Tongue (tissue), 2 donors: ENCODE data around the gene LMNTD1. TPM values are rescaled to one million over a fixed set of nuclear protein-coding genes. Genes with fewer than 3 reads are reported as not detected.
"Not testable (repeated sequence)": the region's sequence is repeated elsewhere in the genome, so short reads cannot be mapped to it uniquely, and the experiment has no call there.

Experiments
- DNase-seq: peaks from one replicate; pipeline ENCODE4 v3.0.0-alpha.2; 2015
- total RNA-seq: library from RNA; depleted of rRNA; stranded (reverse); fragments of >200 nt; gene quantifications from one replicate; pipeline ENCODE4 v1.2.3, GENCODE V29; 2014

LMNTD1 gene
- total RNA-seq, 1 donor from 2014 or later: not detected

DNA sequence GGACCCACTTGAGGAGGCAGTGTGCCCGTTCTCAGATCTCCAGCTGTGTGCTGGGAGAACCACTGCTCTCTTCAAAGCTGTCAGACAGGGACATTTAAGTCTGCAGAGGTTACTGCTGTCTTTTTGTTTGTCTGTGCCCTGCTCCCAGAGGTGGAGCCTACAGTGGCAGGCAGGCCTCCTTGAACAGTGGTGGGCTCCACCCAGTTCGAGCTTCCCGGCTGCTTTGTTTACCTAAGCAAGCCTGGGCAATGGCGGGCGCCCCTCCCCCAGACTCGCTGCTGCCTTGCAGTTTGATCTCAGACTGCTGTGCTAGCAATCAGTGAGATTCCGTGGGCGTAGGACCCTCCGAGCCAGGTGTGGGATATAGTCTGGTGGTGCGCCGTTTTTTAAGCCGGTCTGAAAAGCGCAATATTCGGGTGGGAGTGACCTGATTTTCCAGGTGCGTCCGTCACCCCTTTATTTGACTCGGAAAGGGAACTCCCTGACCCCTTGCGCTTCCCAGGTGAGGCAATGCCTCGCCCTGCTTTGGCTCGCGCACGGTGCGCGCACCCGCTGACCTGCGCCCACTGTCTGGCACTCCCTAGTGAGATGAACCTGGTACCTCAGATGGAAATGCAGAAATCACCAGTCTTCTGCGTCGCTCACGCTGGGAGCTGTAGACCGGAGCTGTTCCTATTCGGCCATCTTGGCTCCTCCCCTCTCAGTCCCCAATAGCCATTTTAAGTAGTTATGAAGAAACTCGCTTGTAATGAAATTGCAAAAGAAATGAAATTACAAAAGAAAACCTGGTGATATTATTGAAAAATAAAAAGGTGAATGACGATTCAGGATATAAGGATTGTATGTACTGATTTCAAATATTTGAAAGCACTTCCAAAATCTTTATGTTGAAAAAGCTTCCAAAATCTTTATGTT is 63.9 kb downstream of the LMNTD1 start:
- not testable (repeated sequence) for DNase-seq

- DNase-seq: peak; percentile 31
Measured at GRCh38 chr12:25482625-25483024, 70.5 kb downstream of the LMNTD1 start.

GRCh38 chr12:25480145-25480544 is 72.9 kb downstream of the LMNTD1 start:
- no peak for DNase-seq

DNA sequence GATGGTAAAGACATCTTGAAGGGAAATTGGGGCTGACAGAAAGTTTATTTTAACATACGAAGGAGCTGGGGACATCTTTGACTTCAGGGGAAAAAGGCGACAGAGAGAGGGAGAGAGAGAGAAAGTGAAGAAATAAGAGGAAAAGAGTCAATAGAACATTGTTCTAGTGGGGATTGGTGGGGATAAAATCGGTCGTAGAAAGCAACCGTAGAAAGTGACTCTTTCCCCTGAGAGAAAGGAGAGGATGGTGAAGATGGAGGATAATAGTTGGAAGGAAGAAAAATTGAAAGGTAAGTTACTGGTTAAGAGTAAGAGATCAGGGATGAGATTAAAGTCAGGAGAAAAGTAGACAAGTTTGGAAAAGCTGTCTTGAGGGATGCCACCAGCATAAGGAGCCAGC is 75.9 kb downstream of the LMNTD1 start:
- no peak for DNase-seq

DNA sequence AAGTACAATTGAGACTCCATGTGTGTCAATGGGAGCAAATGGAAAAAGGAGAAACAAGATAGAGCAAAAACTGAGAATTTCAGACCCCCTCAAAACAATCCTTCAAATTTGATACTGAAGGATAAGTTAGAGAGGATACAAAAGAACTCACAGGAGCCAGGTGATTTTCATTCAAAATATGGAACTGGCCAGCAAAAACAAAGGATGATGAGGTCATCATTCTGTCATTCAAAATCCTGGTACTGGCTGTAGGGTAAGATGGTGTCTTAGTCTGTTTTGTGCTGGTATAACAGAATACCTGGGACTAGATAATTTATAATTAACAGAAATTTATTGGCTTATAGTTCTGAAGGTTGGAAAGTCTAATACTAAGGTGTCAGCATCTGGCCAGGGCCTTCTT is 80.6 kb downstream of the LMNTD1 start:
- DNase-seq: no peak

DNA sequence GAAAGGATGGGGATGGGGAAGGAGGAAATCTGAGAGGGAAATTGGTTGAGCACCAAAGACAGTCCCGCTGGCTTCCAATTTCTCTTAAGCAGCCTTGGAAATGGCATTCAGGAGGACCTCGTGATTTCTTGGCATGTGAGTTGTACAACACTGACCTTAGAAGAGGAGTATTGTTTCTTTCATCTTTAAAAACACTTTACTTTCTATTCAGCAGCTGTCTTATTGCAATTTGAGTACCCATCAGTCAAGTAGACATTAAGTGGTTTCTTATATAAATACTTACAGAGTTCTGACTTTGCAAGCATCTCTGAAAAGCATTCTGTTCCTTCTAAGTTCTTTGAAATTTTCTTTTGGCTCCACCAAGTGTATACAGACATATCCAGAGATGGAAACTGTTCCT is 83.2 kb downstream of the LMNTD1 start:
- DNase-seq: peak; percentile 58

DNA sequence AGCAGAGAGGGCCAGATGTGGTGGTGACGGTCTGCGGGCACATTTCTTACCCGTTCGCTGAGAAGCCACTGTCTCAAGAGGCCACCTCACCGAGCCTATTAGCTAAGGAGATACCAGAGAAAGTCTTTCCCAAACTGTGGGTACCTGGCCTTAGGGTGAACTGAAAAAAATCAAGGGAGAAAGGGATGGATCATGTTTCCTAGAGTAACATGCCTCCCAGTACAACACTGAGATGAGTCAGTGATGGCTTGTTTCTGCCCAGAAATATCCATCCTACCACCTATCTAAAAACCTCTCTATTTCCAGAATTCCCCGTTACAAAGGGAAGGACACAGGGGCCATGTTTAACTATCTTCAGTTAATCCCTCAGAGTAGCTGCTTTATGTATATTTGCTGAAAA is 83.7 kb downstream of the LMNTD1 start:
- no peak for DNase-seq

DNA sequence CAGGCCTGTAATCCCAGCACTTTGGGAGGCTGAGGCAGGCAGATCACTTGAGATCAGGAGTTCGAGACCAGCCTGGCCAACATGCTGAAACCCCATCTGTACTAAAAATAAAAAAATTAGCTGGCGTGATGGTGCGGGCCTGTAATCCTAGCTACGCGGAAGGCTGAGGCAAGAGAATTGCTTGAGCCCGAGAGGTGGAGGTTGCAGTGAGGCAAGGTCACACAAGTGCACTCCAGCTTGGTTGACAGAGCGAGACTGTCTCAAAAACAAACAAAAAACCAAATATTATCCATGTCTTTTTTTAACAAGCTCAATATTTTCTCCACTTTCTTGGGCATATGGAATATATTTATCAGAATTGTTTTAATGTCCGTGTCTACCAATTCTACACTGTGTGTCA is 89.6 kb downstream of the LMNTD1 start:
- DNase-seq: no peak

DNA sequence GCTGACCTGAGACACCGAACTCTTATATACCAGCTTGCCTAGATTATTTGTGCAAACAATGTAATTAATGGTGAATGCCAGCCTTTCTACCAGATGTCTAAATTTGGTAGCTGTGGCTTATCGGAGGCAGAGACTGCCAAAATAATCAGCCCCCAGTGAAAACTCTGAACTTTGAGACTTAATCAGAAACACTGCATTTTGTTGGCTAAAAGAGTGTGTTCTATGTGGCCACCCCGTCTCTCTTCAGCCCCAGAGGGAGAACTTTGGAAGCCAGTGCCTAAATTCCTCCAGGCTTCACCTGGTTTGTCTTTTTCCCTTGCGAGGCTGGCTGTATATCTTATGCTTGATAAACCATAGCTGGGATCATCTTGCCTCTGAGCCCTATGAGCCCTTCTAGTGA is 90.1 kb downstream of the LMNTD1 start:
- DNase-seq: no peak

GRCh38 chr12:25459541-25459951 is 93.5 kb downstream of the LMNTD1 start:
- no peak for DNase-seq

DNA sequence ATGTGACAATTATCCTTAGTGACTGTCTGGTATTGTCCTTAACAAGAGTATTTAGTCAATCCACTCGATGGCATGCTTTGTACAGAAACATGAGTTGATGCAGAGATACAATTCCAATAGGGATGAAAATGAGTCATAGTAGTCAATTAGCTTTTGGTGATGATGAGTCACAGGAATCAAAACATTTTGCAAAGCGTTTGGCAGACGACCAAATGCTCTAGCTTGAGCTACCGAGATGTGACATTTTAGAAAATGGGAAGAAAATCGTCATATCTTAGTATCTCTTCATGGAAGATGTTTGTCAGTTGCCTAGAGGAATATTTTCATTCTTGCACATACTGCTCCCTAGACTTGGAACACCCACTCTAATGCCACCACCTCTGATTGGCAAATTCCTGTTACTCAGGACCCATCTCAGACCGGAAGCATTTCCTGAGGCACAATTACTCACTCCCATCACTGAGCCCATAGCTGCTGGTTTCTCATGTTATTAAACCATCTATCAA is 95.0 kb downstream of the LMNTD1 start:
- peak; percentile 21 for DNase-seq

- no peak for DNase-seq
Measured at GRCh38 chr12:25456474-25456873, 96.6 kb downstream of the LMNTD1 start.

DNA sequence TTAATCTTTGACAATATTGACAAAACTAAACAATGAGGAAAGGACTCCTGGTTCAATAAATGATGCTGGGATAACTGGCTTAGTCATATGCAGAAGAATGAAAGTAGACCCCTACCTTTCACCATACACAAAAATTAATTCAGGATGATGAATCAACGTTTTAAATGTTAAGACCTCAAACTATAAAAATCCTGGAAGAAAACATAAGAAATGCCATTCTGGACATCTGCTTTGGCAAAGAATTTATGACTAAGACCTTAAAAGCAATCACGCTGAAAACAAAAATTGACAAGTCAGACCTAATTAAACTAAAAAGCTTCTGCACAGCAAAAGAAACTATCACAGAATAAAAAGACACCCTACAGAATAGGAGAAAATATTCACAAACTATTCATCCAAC is 97.4 kb downstream of the LMNTD1 start:
- DNase-seq: no peak

- no peak for DNase-seq
Measured at GRCh38 chr12:25449007-25449406, 104.1 kb downstream of the LMNTD1 start.

GRCh38 chr12:25447046-25447445 is 106.0 kb downstream of the LMNTD1 start:
- no peak for DNase-seq

DNA sequence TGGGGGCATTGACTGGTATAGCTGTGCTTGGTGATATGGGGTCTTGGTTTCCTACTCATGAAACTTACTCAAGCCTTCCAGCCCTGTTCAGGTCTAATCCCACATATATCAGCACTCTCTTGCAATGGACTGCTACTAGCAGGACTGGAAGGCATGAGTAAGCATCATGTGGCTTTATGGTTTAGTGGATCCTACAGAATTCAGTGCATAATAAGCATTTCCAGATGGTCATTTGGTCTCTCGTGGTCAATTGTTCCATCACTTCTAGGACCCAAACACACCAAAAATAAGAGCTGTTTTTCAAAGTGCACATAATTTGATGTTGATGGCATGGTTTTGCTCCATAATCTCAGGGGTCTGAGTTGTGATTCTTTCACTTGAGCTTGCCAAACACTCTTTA is 114.4 kb downstream of the LMNTD1 start:
- DNase-seq: no peak

- DNase-seq: peak; percentile 87
Measured at GRCh38 chr12:25436206-25437030, 116.7 kb downstream of the LMNTD1 start.

DNA sequence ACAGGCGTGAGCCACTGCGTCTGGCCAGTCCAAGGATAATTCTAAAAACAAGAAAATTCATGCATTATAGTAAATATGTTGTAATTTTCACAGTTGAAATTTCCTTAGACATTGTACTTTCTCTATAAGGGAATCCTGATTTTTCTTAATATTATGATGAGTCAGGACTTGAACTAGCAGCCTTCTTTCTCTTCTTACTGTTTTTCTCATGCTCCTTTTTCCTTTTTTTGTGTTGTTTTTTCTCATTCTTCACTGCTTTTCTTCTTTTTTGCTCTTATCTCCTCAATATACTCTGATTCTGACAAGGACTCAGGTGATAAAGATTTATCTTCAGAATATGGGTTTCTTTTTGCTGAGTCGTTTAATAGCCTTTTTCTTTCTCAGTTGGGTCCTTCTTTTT is 117.7 kb downstream of the LMNTD1 start:
- DNase-seq: no peak

GRCh38 chr12:25434515-25434914 is 118.6 kb downstream of the LMNTD1 start:
- no peak for DNase-seq

DNA sequence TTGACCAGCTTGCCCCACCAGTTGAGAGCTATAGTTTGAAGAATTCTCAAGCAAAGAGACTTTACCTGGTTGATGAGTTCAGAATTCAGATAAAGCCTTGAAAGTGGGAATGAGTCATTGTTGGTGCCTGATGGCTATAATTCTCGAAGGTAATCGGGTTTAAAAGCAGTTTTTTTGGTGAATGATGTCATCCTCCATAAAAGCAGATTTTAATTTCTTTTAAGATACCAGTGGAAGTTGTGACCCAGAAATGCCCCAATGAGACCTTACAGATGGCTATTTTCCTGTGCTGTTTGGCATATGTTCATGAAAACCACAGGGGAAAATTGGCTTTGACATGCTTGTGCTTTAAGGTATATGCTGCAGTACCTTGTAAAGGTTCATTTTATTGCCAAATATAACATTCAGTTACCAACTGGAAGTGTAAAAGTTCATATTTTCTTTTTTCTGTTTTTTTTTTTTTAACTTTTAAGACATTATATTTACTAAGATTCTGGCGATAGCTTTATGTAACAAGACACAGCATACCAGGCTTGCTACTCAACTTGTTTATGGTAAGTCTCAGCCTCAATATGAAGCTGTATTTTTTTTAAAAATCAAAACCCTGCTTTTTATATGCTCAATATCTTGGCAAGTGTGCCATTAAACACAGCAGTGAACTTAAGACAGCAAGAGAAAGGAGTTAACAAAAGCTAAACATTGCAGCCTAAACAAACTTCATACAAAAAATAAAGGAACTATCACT is 119.3 kb downstream of the LMNTD1 start:
- DNase-seq: peak; percentile 17

DNA sequence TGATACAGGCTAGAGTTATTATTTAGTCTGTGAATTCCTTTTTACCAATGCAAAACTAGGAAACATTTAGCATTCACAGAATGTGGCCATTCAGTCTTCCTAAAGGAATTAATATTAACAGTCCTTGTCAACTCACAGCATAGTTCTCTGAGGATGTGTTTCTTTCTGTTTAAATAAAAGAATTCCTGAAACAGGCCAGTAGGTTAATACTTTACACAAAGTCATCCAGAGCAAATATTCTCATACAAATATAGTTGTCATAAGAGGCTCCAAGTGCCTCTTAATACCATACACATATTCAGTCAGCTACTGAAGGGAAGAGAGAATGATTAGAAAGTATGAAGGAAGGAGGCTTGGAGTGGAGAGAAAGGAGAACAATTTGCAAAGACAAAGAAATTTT is 120.1 kb downstream of the LMNTD1 start:
- DNase-seq: no peak
